Adipose tissue (tissue), 3 donors: Measurements from ENCODE around the gene FOXC2. TPM values are rescaled to one million over a fixed set of nuclear protein-coding genes. Genes with fewer than 3 reads are reported as not detected.

Experiments used
- polyA plus RNA-seq, 3 donors: library from polyadenylated mRNA; stranded (reverse); fragments of 200-250 nt; gene quantifications; one replicate each; pipeline ENCODE4 v1.2.3, GENCODE V29; 2013
- donor health status: healthy with polysubstance abuse.
- donor health status: Bipolar disorder and iron deficiency.
- donor health status: healthy.

Gene FOXC2
- polyA plus RNA-seq, 3 donors = 0.08 to 1.0 (median 0.90) TPM

Other genes with a start within 250 kb of the FOXC2 start
- gene FOXF1, start 56.3 kb upstream of the FOXC2 start, polyA plus RNA-seq = 1 to 10 TPM in 2 of 3 donors, under 1 TPM in 1; 0.41 to 5.8 (median 1.8) TPM
- 1 to 10 TPM; 6.1 to 7.3 (median 7.1) TPM for gene MTHFSD, start 11.6 kb upstream of the FOXC2 start, polyA plus RNA-seq
- under 1 TPM; 0.12 to 0.56 (median 0.24) TPM for gene FOXL1, start 11.7 kb downstream of the FOXC2 start, polyA plus RNA-seq